ENCODE data around the gene MYO5A. TPM values are rescaled to one million over a fixed set of nuclear protein-coding genes. Genes with fewer than 3 reads are reported as not detected.

The MYO5A gene
- total RNA-seq, 1 donor from 2014 or later: 41.1 TPM

GRCh38 chr15:52511084-52511483, 17.6 kb downstream of the MYO5A start:
- DNase-seq (ENCODE audit: extremely low spot score, unreplicated experiment): no peak
- TF ChIP-seq CTCF (IDR thresholded peaks at IDR 0.05): no peak
- no peaks in the 10 kb centered on the region for H3K9me3 Mint-ChIP-seq (ENCODE audit: unreplicated experiment)
- no peaks in the 10 kb centered on the region for H3K36me3 Mint-ChIP-seq (ENCODE audit: unreplicated experiment)
- no peaks in the 10 kb centered on the region for H3K27me3 Mint-ChIP-seq (ENCODE audit: unreplicated experiment)
- H3K4me3 Mint-ChIP-seq (ENCODE audit: unreplicated experiment): no peak overlapping the region
- no peaks in the 10 kb centered on the region for H3K4me1 Mint-ChIP-seq (ENCODE audit: unreplicated experiment)
- H3K27ac Mint-ChIP-seq (ENCODE audit: unreplicated experiment): no peak overlapping the region

- Mint-ChIP-seq H3K27me3 (ENCODE audit: unreplicated experiment) (no peaks in the 10 kb centered on the region), H3K27ac (ENCODE audit: unreplicated experiment) (no peak overlapping the region), H3K4me3 (ENCODE audit: unreplicated experiment) (no peak overlapping the region), H3K36me3 (ENCODE audit: unreplicated experiment) (no peaks in the 10 kb centered on the region), H3K9me3 (ENCODE audit: unreplicated experiment) (no peaks in the 10 kb centered on the region), H3K4me1 (ENCODE audit: unreplicated experiment) (no peaks in the 10 kb centered on the region)
- no peak for DNase-seq (ENCODE audit: extremely low spot score, unreplicated experiment)
- no peak for TF ChIP-seq CTCF (IDR thresholded peaks at IDR 0.05)
These were observed 19.0 kb downstream of the MYO5A start for GRCh38 chr15:52509500-52510245.

GRCh38 chr15:52506549-52506948, 22.1 kb downstream of the MYO5A start:
- Mint-ChIP-seq H3K4me1 (ENCODE audit: unreplicated experiment) (peaks cover 9% of the 10 kb centered on the region), H3K4me3 (ENCODE audit: unreplicated experiment) (no peak overlapping the region), H3K9me3 (ENCODE audit: unreplicated experiment) (peaks cover 4% of the 10 kb centered on the region), H3K36me3 (ENCODE audit: unreplicated experiment) (no peaks in the 10 kb centered on the region), H3K27ac (ENCODE audit: unreplicated experiment) (no peak overlapping the region), H3K27me3 (ENCODE audit: unreplicated experiment) (no peaks in the 10 kb centered on the region)
- DNase-seq (ENCODE audit: extremely low spot score, unreplicated experiment): no peak
- TF ChIP-seq CTCF (IDR thresholded peaks at IDR 0.05): no peak

- Mint-ChIP-seq H3K4me3 (ENCODE audit: unreplicated experiment) (no peak overlapping the region), H3K36me3 (ENCODE audit: unreplicated experiment) (no peaks in the 10 kb centered on the region), H3K9me3 (ENCODE audit: unreplicated experiment) (peaks cover 4% of the 10 kb centered on the region), H3K4me1 (ENCODE audit: unreplicated experiment) (peaks cover 9% of the 10 kb centered on the region), H3K27me3 (ENCODE audit: unreplicated experiment) (no peaks in the 10 kb centered on the region), H3K27ac (ENCODE audit: unreplicated experiment) (no peak overlapping the region)
- TF ChIP-seq CTCF (IDR thresholded peaks at IDR 0.05): no peak
- DNase-seq (ENCODE audit: extremely low spot score, unreplicated experiment): no peak
These were observed 23.5 kb downstream of the MYO5A start for GRCh38 chr15:52505151-52505550.

GRCh38 chr15:52503788-52504496, 24.7 kb downstream of the MYO5A start:
- Mint-ChIP-seq H3K4me3 (ENCODE audit: unreplicated experiment) (no peak overlapping the region), H3K36me3 (ENCODE audit: unreplicated experiment) (no peaks in the 10 kb centered on the region)

More at GRCh38 chr15:52503788-52504496, 24.7 kb downstream of the MYO5A start:
- Mint-ChIP-seq H3K27ac (ENCODE audit: unreplicated experiment) (no peak overlapping the region), H3K27me3 (ENCODE audit: unreplicated experiment) (no peaks in the 10 kb centered on the region), H3K4me1 (ENCODE audit: unreplicated experiment) (peaks cover 12% of the 10 kb centered on the region), H3K9me3 (ENCODE audit: unreplicated experiment) (peaks cover 4% of the 10 kb centered on the region)
- no peak for TF ChIP-seq CTCF (IDR thresholded peaks at IDR 0.05)
- DNase-seq (ENCODE audit: extremely low spot score, unreplicated experiment): no peak

Data from osteocyte (in vitro differentiated cells).